HG02798 (cell line): ENCODE data around the gene MMP11.

Experiments
- ATAC-seq: cut with Tn5 transposase; IDR thresholded peaks from one replicate; pipeline ENCODE4 v1.9.1; 2021; ENCODE audit warnings: mild to moderate bottlenecking; ENCODE audit not compliant: unreplicated experiment, poor library complexity

MMP11 gene

GRCh38 chr22:23827351-23827995, 54.8 kb downstream of the MMP11 start:
- no peak for ATAC-seq

DNA sequence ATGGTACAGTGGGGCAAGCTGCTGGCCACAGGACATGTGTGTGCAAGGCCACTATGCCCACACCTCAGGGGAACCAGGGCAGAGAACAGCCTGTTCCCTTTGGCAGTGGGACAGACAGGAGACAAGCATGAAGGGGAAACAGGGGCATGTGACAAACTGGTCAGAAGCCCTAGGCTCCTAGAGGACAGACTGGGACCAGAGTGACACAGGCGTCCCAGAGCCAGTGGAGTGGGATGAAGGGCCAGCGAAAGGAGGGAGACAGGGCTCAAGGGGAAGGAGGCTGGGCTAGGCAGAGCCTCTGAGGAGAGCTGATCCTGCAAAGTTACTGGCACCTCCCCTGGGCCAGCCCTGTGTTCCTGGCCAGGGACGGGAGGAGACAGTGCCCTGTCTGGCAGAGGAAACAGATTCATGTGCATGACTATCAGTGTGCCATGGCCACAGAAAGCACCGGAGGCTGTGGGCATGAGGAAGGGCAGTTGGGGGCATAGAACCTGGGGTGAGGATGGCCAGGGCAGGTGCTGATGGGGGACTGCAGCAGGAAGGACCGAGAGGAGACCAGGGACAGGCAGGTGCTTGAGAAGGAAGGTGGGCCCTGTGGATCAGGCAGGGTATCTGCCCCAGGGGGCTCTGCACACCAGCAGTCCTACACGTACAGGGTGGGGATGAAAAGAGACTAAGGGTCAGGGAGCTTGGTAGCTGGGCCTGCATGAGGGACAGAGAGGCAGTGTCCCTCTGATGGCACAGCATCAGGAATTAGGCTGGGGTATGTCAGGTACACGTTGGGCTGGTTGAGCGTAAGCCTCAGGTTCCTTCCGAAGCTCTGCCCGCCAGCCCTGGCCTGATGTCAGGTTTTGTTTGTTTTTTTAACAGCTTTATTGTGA, 56.4 kb downstream of the MMP11 start:
- ATAC-seq = no peak

DNA sequence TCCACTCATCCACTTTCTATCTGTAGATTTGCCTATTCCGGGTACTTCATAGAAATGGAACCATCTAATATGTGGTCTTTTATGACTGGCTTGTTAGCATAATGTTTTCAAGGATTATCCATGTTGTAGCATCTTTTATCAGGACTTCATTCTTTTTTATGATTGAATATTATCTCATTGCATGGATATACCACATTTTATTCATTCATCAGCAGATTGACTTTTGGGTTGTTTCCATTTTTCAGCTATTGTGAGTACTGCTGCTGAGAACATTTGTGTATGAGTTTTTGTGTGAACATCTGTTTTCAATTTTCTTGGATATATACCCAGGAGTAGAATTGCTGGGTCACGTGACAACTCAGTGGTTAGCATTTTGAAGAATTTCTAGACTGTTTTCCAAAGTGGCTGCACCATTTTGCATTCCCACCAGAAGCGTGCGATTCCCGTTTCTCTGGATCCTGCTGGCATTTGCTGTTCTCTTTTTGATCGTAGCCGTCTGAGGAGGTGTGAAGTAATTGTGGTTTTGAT, 57.3 kb downstream of the MMP11 start:
- ATAC-seq = no peak

DNA sequence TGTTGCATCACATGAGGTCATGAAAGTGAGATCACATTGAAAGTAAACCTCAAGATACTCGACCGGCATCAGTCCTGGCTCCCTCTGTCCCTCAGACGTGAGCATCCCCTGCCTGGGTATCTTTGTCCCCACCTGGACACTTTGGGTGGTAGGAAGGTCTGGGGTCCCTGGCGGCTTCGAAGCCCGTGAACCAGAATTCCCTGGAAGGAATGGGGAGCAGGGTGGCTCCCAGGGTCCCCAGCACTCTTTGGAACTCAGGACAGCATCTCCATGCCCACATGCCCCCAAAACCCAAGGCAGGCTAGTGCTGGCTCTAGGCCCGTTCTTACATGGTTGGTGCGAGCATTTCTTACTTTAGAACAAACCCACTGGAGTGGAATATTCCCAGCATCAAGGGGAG, 58.6 kb downstream of the MMP11 start:
- ATAC-seq = no peak

- ATAC-seq = no peak
Measured at GRCh38 chr22:23831781-23832180, 59.1 kb downstream of the MMP11 start.

DNA sequence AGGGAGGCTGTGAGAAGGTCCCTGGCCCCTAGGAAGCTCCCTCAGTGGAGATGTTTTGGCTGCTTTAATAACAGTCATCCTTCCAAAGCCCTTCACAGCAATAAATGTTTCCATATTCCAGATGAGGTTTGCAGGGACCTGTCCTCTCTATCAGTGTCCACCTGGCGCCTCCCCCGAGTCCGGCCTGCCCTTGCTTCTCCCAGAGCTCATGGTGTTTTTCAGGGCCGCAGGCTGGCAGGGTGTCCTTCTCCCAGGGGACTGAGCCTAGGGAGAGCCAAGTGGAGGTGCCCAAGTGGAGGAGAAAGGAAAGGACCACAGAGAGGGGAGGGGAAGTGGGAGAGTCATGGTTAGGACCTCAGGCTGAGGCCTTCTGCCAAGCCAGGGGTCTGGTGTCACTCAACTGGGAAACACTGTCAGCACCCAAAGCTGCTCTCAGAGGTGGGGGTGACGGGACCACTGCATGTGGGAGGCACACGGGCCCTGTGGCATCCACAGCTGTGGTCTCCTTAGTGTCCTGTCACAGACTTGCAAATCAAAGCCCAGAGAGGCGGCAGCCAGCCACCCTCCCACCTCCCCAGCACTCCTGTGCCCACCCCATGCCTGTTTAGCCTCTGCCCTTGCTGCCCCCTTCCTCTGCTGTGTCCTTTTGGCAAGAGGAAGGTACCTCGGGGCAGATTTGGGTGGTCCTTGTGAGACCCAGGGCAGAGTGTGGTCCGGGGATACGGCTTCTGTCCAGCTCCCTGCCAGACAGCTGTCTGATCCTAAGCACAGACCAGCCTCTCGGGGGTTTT, 59.8 kb downstream of the MMP11 start:
- ATAC-seq = no peak

DNA sequence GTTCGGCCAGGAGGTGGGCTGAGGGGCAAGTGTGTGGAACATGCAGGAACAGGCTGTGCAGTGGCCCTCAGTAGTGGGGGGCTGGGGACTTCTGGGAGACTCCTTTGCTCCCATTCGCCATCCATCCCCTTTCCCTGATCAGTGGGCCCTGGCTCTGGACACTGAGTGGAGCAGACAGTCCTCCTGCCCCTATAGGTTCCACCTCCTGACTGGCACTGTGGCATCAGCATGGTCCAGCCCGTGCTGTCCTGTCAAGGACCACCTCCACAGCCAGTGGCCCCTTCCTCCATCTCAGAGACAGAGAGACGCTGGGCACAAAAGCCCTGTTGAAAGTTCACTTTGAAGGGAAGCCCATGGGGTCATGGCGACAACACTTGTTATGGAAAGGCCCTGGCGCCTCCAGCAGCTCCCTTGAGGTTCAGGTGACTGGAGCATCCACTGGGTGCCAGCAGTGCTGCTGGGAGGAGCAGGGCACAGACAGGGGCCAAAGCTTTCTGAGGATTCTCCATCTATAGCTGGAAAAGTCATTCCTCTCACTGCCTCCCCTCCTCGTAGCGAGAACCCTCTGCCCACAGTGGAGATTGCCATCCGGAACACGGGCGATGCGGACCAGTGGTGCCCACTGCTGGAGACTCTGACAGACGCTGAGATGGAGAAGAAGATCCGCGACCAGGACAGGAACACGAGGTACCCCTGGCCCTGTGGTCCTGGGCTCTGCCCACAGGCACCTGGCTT, 60.5 kb downstream of the MMP11 start:
- ATAC-seq = no peak
